ENCODE data around the gene CFAP100.

DNA sequence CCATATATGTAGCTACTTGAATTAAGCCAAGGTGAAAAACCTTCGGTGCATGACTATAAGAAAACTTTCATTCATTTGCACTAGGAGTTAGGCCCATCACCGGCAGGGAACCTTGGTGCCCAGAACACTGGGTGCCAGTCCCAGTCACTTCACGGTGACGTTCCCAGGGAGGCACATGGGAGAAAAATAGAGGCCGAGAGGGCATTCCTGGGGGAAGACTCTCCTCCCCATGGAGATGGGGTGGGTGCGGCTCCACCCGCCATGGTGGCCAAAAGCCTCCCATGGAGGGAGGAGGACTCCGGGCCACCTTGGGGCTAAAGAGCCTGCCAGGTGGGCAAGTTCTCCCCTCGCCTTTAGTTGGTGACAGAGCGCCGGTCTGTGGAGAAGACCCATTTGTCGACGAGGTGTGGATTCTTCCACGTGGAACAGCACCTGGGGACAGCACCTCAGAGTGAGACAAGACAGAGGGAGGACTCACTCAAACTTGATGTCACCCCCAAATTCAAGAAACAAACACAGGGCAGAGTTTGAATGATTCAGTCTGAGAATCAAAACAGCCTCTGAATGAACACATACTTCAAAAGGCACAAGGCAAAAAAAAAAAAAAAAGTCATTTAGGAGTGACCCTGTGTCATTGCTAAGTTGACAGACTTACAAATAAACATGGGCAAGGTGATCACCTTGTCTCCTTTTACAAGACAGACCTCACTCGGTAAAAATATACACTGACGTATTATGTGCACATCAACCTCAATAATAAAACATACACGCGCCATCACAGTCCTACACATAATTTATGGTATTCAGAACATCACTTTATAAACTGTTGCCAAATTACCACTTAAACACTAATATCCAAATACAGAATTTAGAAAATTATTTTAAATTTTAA, 42.4 kb downstream of the CFAP100 start:
- TF ChIP-seq, protein P1, sequence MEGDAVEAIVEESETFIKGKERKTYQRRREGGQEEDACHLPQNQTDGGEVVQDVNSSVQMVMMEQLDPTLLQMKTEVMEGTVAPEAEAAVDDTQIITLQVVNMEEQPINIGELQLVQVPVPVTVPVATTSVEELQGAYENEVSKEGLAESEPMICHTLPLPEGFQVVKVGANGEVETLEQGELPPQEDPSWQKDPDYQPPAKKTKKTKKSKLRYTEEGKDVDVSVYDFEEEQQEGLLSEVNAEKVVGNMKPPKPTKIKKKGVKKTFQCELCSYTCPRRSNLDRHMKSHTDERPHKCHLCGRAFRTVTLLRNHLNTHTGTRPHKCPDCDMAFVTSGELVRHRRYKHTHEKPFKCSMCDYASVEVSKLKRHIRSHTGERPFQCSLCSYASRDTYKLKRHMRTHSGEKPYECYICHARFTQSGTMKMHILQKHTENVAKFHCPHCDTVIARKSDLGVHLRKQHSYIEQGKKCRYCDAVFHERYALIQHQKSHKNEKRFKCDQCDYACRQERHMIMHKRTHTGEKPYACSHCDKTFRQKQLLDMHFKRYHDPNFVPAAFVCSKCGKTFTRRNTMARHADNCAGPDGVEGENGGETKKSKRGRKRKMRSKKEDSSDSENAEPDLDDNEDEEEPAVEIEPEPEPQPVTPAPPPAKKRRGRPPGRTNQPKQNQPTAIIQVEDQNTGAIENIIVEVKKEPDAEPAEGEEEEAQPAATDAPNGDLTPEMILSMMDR (IDR thresholded peaks at IDR 0.05 in 8 of 11, conservative IDR thresholded peaks at IDR 0.05 in 3 of 11), result no peak
- no peak for TF ChIP-seq POLR2AphosphoS5 (IDR thresholded peaks at IDR 0.05)
- no peak for TF ChIP-seq POLR2A (IDR thresholded peaks at IDR 0.05)
